MG63 (cell line): ENCODE data around the gene BCAR3. TPM values are rescaled to one million over a fixed set of nuclear protein-coding genes. Genes with fewer than 3 reads are reported as not detected.
A peak's percentile ranks its signal among the peaks of the same experiment; 100 is the strongest.
"Not testable (repeated sequence)": the region's sequence is repeated elsewhere in the genome, so short reads cannot be mapped to it uniquely, and the experiment has no call there.

Source experiments
- DNase-seq: peaks from one replicate; pipeline ENCODE4 v3.0.0-alpha.2; 2020
- H3K27me3 ChIP-seq: fragments of 250-450 bp; sonication (Bioruptor Pico); 2 replicates; pipeline ENCODE4 v1.5.1; 2020; ENCODE audit warnings: mild to moderate bottlenecking, moderate library complexity
- H3K36me3 ChIP-seq: fragments of 250-450 bp; sonication (Bioruptor Pico); 2 replicates; pipeline ENCODE4 v1.5.1; 2020; ENCODE audit warnings: mild to moderate bottlenecking, moderate library complexity
- H3K4me3 ChIP-seq: fragments of 250-450 bp; sonication (Bioruptor Pico); 2 replicates; pipeline ENCODE4 v1.5.1; 2020; ENCODE audit warnings: mild to moderate bottlenecking, moderate library complexity
- H3K9me3 ChIP-seq: fragments of 250-450 bp; sonication (Bioruptor Pico); 2 replicates; pipeline ENCODE4 v1.5.1; 2020; ENCODE audit warnings: mild to moderate bottlenecking, moderate library complexity
- total RNA-seq: library from RNA; depleted of rRNA; stranded (reverse); fragments of >200 nt; shearing (Covaris generic); gene quantifications from 2 replicates; pipeline ENCODE4 v1.2.3, GENCODE V29; 2014; ENCODE audit warnings: low replicate concordance

Gene BCAR3
- total RNA-seq, 1 experiment from 2014 or later, result 26.0 TPM

DNA sequence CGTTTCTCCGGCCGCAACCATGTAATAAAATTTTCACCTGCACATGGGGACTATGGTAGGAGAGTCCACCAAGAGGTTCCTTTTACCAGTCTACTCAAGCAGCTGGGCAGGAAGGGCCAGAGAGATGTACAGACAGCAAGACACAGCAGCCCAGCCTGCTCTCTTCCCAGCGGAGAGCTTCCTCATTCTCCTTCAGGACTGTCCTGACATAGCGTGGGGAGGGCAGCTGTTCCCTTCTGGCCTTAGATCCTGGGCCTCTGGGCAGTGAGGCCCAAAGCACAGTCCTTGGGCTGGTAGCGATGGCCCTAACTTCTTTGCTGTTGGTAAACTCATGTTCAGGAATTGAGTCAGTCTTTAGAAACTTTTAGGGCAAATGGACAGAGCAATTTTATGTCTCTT is 89.1 kb downstream of the BCAR3 start:
- DNase-seq, result no peak
- H3K27me3 ChIP-seq, result no peaks in the 10 kb centered on the region
- no peak overlapping the region for H3K4me3 ChIP-seq
- H3K9me3 ChIP-seq, result no peaks in the 10 kb centered on the region
- peaks cover 34% of the 10 kb centered on the region for H3K36me3 ChIP-seq

GRCh38 chr1:93591676-93592550 is 89.7 kb downstream of the BCAR3 start:
- Histone ChIP-seq H3K36me3 (peaks cover 39% of the 10 kb centered on the region), H3K27me3 (no peaks in the 10 kb centered on the region), H3K4me3 (no peak overlapping the region), H3K9me3 (no peaks in the 10 kb centered on the region)
- no peak for DNase-seq

- not testable (repeated sequence) for H3K27me3 ChIP-seq, DNase-seq, H3K4me3 ChIP-seq, H3K9me3 ChIP-seq
- peaks cover 45% of the 10 kb centered on the region for H3K36me3 ChIP-seq
Observed at GRCh38 chr1:93591291-93591675, 90.4 kb downstream of the BCAR3 start.

GRCh38 chr1:93588955-93589354 is 92.7 kb downstream of the BCAR3 start:
- Histone ChIP-seq H3K36me3 (peaks cover 59% of the 10 kb centered on the region), H3K9me3 (no peaks in the 10 kb centered on the region)
- no peak for DNase-seq

DNA sequence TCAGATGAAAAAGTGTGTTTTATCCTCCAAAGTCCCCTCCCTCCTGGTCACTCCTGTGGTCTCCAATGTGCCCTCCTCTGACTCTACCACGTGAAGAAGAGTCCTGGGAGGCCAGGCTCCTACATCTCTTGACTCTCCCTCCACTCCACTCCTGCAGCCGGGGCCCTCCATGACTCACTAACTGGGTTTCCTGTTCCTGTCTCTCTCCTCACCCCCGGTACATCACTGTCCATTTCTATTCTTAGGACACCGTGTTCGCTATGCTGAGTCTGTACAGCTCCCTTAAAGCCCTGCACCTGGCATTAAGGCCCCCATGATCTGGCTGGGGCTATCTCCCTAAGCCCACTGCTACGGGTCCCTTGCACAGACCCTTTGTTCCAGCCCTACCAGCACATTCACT is 93.4 kb downstream of the BCAR3 start:
- peaks cover 64% of the 10 kb centered on the region for H3K36me3 ChIP-seq
- no peak overlapping the region for H3K4me3 ChIP-seq
- H3K27me3 ChIP-seq, result no peaks in the 10 kb centered on the region
- H3K9me3 ChIP-seq, result no peaks in the 10 kb centered on the region
- DNase-seq, result no peak

More at GRCh38 chr1:93588955-93589354, 92.7 kb downstream of the BCAR3 start:
- no peaks in the 10 kb centered on the region for H3K27me3 ChIP-seq
- no peak overlapping the region for H3K4me3 ChIP-seq

DNA sequence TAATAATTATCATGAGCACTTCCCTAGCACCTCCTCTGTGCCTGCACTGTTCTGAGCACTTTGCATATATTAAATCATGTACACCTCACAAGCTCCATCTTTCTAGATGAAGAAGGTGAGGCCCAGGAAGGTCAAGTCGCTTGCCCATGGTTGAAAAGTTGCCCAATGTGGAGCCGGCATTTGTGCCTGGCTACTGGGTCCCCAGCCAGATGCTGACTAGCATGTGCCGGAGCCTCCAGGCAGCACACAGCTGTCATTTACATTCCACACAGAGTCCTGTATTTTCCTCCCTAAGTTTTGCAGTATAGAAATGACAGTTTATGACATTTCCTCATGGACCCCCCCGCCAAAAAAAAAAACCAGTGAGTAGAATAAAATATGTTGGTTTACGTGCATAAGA is 94.3 kb downstream of the BCAR3 start:
- Histone ChIP-seq H3K36me3 (peaks cover 70% of the 10 kb centered on the region), H3K4me3 (no peak overlapping the region), H3K27me3 (no peaks in the 10 kb centered on the region), H3K9me3 (no peaks in the 10 kb centered on the region)
- no peak for DNase-seq

DNA sequence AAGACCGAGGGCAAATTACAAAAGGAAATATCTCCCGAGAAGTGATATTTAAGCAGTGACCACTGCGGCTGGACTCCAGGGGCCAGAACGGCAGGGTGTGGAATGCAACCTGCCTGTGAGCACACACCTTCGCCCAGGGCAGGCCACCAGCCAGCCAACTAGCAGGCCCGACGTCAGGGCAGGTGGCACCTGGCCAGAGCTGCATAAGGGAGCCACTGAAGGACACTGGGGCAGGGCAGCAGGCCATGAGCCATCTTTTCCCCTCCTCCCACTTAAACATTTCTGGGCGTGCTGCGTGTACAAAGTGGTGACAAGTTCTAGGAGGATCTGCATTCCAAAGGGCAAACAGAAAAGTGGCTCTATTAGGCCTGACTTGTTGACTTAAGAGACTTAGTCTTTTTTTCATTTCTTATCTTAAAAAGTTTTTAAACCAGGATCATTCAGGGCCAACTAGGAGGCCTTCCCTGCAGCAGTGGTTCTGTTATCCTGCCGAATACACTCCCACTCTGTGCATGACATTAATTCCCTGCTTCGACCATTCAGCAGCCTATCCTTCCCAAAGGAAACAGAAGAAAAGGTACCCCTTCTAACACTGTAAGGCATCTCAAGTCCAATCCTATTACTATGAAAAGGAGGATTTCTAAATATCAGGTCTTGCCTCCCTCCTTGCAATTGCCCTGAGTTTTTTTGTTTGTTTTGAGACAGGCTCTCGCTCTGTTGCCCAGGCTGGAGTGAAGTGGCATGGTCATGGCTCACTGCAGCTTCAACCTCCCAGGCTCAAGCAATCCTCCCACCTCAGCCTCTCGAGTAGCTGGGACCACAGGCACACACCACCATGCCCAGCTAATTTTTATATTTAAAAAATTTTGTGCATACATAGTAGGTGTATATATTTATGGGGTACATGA is 96.3 kb downstream of the BCAR3 start:
- Histone ChIP-seq H3K36me3 (peaks cover 61% of the 10 kb centered on the region), H3K9me3 (no peaks in the 10 kb centered on the region), H3K4me3 (no peak overlapping the region), H3K27me3 (no peaks in the 10 kb centered on the region)
- no peak for DNase-seq

DNA sequence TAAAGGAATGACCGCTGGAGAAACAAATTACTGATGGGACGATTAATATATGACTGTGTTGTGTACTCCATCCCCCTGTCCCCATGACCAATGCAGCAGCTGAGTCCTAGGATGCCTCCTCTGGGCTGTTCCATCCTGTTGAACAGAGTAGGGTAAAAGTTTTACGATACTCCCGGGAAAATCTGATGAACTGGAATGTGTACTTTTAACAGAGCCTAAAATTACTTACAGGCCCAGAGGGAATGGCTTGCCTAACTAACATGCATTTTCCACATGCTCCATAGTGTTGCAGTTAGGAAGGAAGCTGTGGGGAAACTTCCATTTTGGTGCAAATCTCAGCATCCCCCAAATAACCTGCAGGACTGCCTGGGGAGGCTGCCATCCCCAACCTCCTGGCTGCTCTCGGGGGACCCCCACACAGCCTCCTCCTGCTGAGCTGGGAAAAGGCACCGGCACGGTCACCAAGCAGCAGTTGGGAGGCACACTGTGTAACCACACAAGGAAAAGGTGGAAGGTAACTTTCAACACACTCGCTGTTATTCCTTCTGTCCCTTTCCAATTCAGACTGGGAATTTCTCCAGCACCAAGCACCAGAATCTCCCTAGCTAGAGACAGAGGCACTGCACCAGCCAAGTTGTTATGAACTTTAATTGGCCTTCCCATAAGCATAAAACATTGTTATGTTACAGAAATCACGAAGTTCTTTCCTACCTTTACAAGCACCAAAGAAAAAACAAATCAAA is 97.2 kb downstream of the BCAR3 start:
- Histone ChIP-seq H3K9me3 (no peaks in the 10 kb centered on the region), H3K4me3 (no peak overlapping the region), H3K36me3 (peaks cover 56% of the 10 kb centered on the region), H3K27me3 (no peaks in the 10 kb centered on the region)
- DNase-seq, result no peak

DNA sequence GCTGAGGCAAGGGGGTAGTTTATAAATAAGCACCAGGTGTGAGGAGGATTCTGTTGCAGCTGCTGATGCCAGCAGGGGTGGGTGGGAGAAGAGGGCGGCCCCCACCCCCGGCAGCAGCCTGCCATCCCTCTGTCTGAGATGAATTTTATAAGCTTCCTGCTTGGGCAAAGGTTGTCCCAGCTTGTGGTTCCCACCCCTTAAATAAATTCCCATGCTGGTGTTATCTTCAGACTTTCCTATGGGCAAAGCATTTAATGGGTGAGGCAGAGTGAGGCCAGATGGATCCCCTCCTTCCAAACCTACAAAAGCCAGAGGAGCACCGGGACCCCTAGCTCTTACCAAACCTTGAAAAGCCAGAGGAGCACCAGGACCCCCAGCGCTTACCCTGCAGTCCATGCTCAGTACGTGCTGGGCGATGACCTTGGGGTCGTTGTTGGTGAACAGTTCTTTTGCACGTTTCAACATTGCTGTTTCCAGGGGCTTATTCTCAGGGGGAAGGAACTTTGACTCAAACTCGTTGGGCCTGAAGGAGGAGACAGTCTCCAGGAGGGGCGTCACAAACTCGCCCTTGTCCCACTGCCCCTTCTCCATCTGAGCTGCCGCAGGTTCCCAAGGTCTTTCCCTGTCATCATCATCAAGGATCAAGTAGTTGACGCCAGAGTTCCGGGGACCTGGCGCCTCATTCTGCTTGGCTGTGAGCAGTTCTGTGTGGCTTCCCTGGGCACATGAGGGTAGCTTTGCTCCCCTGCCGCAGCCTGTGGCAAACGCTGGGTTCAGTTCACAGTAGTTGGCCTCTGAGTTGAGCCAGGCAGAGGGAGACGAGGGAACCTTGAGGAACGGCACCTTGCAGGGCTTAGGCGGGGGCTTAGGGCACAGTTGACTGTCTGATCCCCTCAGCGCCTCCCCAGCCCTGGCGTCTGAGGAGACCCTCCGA is 99.5 kb downstream of the BCAR3 start:
- no peaks in the 10 kb centered on the region for H3K9me3 ChIP-seq
- H3K36me3 ChIP-seq, result peaks cover 45% of the 10 kb centered on the region
- H3K27me3 ChIP-seq, result no peaks in the 10 kb centered on the region
- no peak for DNase-seq
- H3K4me3 ChIP-seq, result no peak overlapping the region

- peaks cover 34% of the 10 kb centered on the region for H3K36me3 ChIP-seq
Observed at GRCh38 chr1:93579891-93580290, 101.7 kb downstream of the BCAR3 start.

DNA sequence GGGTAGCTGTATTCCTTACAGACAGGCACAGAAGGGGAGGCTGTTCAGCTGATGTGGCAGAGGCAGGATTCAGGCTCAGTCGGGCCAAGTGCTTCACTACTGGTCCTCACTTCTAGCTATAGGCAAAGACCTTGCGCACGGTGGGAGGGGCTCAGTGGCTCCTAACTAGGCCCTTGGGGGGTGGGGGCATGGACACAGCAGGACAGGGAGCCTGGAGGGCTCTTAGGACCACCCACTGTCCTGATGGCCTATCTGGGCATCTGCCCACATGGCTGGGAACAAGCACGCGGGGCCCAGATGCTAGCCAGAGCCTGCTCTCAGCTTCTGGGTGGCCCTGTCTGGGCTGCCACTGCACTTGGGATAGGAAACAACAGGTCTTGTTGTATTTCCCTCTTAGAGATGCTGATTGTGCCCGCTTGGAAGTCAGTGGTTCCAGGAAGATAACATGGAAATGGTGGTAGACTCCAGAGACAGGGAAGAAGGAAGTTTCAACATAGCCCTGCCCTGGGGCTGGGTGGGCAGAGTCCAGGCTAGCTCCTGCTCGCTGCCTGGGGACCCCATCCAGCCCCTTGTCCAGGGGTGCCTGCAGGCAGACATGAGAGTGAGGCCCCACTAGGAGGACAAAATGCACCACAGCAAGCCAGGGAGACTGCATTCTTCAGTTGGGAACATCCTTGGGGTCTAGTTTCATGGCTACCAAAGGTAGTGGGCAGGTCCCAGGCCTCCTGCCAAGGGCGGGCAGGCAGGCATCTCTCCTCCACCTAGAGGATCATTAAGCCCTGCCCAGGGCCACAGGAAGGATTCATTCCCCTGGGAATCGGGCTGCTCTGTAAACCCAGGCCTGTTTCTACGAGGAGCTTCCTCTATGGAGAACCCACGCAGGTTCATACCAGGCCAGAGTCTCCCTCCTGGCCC is 102.5 kb downstream of the BCAR3 start:
- DNase-seq, result no peak
- Histone ChIP-seq H3K27me3 (no peaks in the 10 kb centered on the region), H3K36me3 (peaks cover 37% of the 10 kb centered on the region), H3K4me3 (no peak overlapping the region), H3K9me3 (no peaks in the 10 kb centered on the region)

More at GRCh38 chr1:93579891-93580290, 101.7 kb downstream of the BCAR3 start:
- no peak overlapping the region for H3K4me3 ChIP-seq
- H3K27me3 ChIP-seq, result no peaks in the 10 kb centered on the region
- no peaks in the 10 kb centered on the region for H3K9me3 ChIP-seq
- DNase-seq, result peak; percentile 80

- Histone ChIP-seq H3K9me3 (no peaks in the 10 kb centered on the region), H3K4me3 (no peak overlapping the region), H3K36me3 (peaks cover 34% of the 10 kb centered on the region), H3K27me3 (no peaks in the 10 kb centered on the region)
- DNase-seq, result no peak
Observed at GRCh38 chr1:93578433-93578830, 103.2 kb downstream of the BCAR3 start.

GRCh38 chr1:93577536-93578432 is 103.9 kb downstream of the BCAR3 start:
- Histone ChIP-seq H3K27me3 (no peaks in the 10 kb centered on the region), H3K9me3 (no peaks in the 10 kb centered on the region), H3K36me3 (peaks cover 30% of the 10 kb centered on the region), H3K4me3 (no peak overlapping the region)
- no peak for DNase-seq

DNA sequence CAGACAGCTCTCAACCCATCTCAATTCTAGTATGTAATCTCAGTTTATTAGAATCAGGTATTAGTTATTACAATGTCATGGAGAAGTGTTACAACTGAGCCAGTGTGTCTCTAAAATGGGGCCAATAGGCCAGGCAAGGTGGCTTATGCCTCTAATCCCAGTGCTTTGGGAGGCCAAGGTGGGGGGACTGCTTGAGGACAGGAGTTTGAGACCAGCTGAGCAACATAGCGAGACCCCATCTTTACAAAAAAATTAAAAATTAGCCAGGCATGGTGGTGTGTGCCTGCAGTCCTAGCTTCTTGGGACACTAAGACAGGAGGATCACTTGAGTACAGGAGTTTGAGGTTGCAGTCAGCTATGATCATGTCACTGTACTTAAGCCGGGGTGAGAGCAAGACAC is 104.9 kb downstream of the BCAR3 start:
- no peak for DNase-seq
- Histone ChIP-seq H3K27me3 (no peaks in the 10 kb centered on the region), H3K36me3 (peaks cover 33% of the 10 kb centered on the region)

More for the DNA sequence above, 104.9 kb downstream of the BCAR3 start:
- Histone ChIP-seq H3K9me3 (no peaks in the 10 kb centered on the region), H3K4me3 (no peak overlapping the region)
